Neural progenitor cell (in vitro differentiated cells): Measurements from ENCODE around the gene COL19A1.

Experiments
- CTCF ChIP-seq: fragments of 200-600 bp; sonication (generic); IDR thresholded peaks from 2 replicates; pipeline ENCODE4 v1.5.1; 2017; ENCODE audit warnings: antibody characterized with exemption, mild to moderate bottlenecking
- EZH2 ChIP-seq: fragments of 200-600 bp; sonication (generic); IDR thresholded peaks from 2 replicates; pipeline ENCODE4 v1.6.1; 2017; ENCODE audit warnings: antibody characterized with exemption, mild to moderate bottlenecking, moderate library complexity

DNA sequence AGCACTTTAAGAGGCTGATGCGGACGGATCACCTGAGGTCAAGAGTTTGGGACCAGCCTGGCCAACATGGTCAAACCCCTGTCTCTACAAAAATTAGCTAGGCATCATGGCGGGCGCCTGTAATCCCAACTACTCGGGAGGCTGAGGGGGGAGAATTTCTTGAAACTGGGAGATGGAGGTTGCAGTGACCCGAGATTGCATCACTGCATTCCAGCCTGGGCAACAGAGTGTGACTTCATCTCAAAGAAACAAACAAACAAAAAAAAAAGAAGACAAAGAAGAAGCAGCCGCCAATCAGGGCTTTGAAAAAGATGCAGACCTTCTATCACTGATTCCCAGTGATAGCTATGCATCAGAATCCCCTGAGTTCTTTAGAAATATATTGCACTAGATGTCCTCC, 379.8 kb downstream of the COL19A1 start:
- TF ChIP-seq CTCF: no peak
- TF ChIP-seq EZH2: no peak
